Calu3 (cell line): ENCODE results near the gene METRN. TPM values are rescaled to one million over a fixed set of nuclear protein-coding genes. Genes with fewer than 3 reads are reported as not detected.
"Not testable (repeated sequence)": the region's sequence is repeated elsewhere in the genome, so short reads cannot be mapped to it uniquely, and the experiment has no call there.

Source experiments
- BruUV-seq: library from RNA; stranded (reverse); fragments of 400-500 nt; replicated peaks from 2 replicates; lab custom pipeline; 2021; lab: Mats Ljungman, UMichigan
- CTCF ChIA-PET: fragments of 300-600 bp; sonication (Branson Sonifier 250); formaldehyde crosslinking; loops from one replicate; lab custom pipeline; 2022; ENCODE audit warnings: antibody characterized with exemption; lab: Charles Lee
- DNase-seq: peaks from one replicate; pipeline ENCODE4 v3.0.0; 2022
- H3K27ac Mint-ChIP-seq: one replicate; pipeline ENCODE4 v1.8.0; 2022; ENCODE audit warnings: mixed read lengths; ENCODE audit not compliant: unreplicated experiment
- H3K27me3 Mint-ChIP-seq: one replicate; pipeline ENCODE4 v1.8.0; 2022; ENCODE audit warnings: mixed read lengths; ENCODE audit not compliant: unreplicated experiment
- H3K36me3 Mint-ChIP-seq: one replicate; pipeline ENCODE4 v1.8.0; 2022; ENCODE audit warnings: mild to moderate bottlenecking, moderate library complexity, mixed read lengths; ENCODE audit not compliant: insufficient read depth, unreplicated experiment
- H3K4me1 Mint-ChIP-seq: one replicate; pipeline ENCODE4 v1.8.0; 2022; ENCODE audit warnings: mild to moderate bottlenecking, low read depth, mixed read lengths; ENCODE audit not compliant: unreplicated experiment
- H3K4me3 Mint-ChIP-seq: one replicate; pipeline ENCODE4 v1.8.0; 2022; ENCODE audit warnings: mild to moderate bottlenecking, low read depth, moderate library complexity, mixed read lengths; ENCODE audit not compliant: unreplicated experiment
- H3K9me3 Mint-ChIP-seq: one replicate; pipeline ENCODE4 v1.8.0; 2022; ENCODE audit warnings: low read depth, mixed read lengths; ENCODE audit not compliant: unreplicated experiment
- intact Hi-C: fragments of 100-400 bp; cut with micrococcal nuclease; formaldehyde crosslinking; loops from one replicate; pipeline ENCODE4 v1.10.0; 2022; ENCODE audit not compliant: unreplicated experiment
- total RNA-seq: library from RNA; stranded (reverse); gene quantifications from 2 replicates; pipeline ENCODE4 v1.2.3, GENCODE V29; 2022
- TF ChIP-seq, protein P1 (sequence below): fragments of 200-600 bp; IDR thresholded peaks from one replicate; pipeline ENCODE4 v1.8.0; 2022; ENCODE audit warnings: antibody characterized with exemption; ENCODE audit not compliant: unreplicated experiment

METRN gene
- total RNA-seq, 1 experiment from 2014 or later = 51.7 TPM

DNA sequence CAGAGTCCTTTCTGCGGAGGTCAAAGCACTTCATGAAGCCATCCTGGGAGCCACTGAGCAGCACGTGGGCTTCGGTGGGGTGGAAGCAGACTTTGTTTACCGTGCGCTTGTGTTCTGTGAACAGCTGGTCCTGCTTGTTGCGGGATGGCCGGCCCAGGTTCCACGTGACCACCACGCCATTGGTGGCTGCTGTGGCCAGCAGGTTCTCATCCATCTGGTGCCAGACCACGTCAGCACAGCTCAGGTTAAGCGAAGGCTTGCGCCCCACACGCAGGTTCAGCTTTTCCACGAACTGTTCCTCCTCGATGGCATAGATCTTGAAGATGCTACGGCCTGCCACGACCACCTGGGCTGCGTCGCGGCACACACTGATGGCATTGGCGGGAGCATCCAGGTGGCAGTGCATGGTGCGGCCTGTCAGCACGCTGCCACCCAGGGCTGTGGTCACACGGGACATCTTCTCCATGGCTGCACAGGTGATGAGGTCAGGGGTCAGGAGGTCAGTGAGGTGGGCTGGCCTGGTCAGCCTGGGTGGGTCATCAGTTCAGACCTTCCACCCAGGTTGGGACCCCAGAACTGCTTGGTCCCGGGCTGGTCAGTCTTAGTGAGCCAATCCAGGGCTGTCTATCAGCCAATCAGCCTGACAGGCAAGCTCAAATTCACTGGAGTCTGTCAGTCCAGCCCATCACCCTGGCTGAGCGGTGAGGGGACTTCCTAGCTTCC, 25.6 kb upstream of the METRN start:
- DNase-seq = no peak
- Mint-ChIP-seq H3K27ac (peak overlapping the region; percentile 88), H3K4me1 (no peaks in the 10 kb centered on the region), H3K4me3 (peak overlapping the region; percentile 98), H3K9me3 (no peaks in the 10 kb centered on the region), H3K27me3 (peaks cover 32% of the 10 kb centered on the region), H3K36me3 (peaks cover 77% of the 10 kb centered on the region)
- CTCF ChIA-PET = interaction anchor here (0.5 to 1.4 kb wide), 2 partner anchors 8 to 455 kb away, joined by 3 read pairs; no protein-coding TSS in a partner anchor
- TF ChIP-seq, protein P1, sequence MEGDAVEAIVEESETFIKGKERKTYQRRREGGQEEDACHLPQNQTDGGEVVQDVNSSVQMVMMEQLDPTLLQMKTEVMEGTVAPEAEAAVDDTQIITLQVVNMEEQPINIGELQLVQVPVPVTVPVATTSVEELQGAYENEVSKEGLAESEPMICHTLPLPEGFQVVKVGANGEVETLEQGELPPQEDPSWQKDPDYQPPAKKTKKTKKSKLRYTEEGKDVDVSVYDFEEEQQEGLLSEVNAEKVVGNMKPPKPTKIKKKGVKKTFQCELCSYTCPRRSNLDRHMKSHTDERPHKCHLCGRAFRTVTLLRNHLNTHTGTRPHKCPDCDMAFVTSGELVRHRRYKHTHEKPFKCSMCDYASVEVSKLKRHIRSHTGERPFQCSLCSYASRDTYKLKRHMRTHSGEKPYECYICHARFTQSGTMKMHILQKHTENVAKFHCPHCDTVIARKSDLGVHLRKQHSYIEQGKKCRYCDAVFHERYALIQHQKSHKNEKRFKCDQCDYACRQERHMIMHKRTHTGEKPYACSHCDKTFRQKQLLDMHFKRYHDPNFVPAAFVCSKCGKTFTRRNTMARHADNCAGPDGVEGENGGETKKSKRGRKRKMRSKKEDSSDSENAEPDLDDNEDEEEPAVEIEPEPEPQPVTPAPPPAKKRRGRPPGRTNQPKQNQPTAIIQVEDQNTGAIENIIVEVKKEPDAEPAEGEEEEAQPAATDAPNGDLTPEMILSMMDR = no peak
- intact Hi-C loops = no loop called here
- BruUV-seq = no TSS peak

GRCh38 chr16:691242-691641, 23.7 kb upstream of the METRN start:
- H3K4me3 Mint-ChIP-seq = peak overlapping the region; percentile 98
- H3K9me3 Mint-ChIP-seq, CTCF ChIA-PET, H3K4me1 Mint-ChIP-seq, H3K27ac Mint-ChIP-seq, DNase-seq, intact Hi-C loops, BruUV-seq: not testable (repeated sequence)
- H3K27me3 Mint-ChIP-seq = peaks cover 51% of the 10 kb centered on the region
- peaks cover 58% of the 10 kb centered on the region for H3K36me3 Mint-ChIP-seq

DNA sequence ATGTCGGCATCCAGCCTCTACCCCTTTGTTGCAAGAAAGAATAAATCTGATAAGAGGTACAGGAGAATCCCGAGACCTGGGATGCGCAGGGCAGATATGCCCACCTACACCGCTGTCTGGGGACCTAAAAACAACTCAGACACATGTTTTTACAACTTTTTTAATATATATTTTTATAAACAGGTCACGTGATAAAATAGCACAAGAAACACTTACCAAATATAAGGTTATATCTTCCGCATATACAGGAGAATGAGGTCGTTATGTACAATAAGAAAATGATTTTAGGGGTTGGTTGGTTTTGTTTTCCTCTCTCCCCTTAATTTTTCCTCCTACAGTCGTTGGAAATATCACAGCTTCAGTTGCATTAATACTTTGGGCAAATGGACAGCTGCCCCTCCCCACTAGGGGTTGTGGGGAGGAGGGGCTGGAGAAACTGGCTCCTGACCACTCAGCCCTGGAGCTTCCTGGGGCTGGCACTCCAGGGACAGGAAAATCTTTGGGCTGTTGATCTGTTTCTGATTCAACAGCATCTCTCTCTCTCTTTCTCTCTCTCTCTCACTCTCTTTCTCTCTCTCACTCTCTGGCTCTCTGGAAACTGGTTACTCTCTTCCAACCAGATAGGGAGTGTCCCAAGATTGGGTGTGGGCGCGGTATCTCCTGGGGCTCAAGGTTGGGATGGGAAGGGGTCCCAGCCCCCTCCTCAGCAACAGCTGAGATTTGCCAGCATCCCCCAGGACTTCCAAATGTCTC, 22.4 kb upstream of the METRN start:
- peaks cover 46% of the 10 kb centered on the region for H3K36me3 Mint-ChIP-seq
- peaks cover 9% of the 10 kb centered on the region for H3K4me1 Mint-ChIP-seq
- intact Hi-C loops = no loop called here
- CTCF ChIA-PET = interaction anchor here (0.6 kb wide), 1 partner anchor 13 kb away, joined by 3 read pairs; no protein-coding TSS in a partner anchor
- no peak for DNase-seq
- peak overlapping the region; percentile 27 for H3K4me3 Mint-ChIP-seq
- peaks cover 64% of the 10 kb centered on the region for H3K27me3 Mint-ChIP-seq
- TF ChIP-seq, protein P1 = no peak
- H3K9me3 Mint-ChIP-seq = no peaks in the 10 kb centered on the region
- H3K27ac Mint-ChIP-seq = no peak overlapping the region
- no TSS peak for BruUV-seq

GRCh38 chr16:693364-693763, 21.6 kb upstream of the METRN start:
- intact Hi-C loops = no loop called here
- CTCF ChIA-PET = no interaction called here
- Mint-ChIP-seq H3K4me3 (peak overlapping the region; percentile 59), H3K4me1 (peaks cover 9% of the 10 kb centered on the region), H3K27me3 (peaks cover 72% of the 10 kb centered on the region), H3K36me3 (peaks cover 42% of the 10 kb centered on the region), H3K9me3 (no peaks in the 10 kb centered on the region), H3K27ac (no peak overlapping the region)
- BruUV-seq = no TSS peak
- no peak for DNase-seq
- TF ChIP-seq, protein P1 = no peak
